Right ventricle myocardium superior (tissue), 1 donor: ENCODE results near the gene CAP1. TPM values are rescaled to one million over a fixed set of nuclear protein-coding genes. Genes with fewer than 3 reads are reported as not detected.
"Not testable (repeated sequence)": the region's sequence is repeated elsewhere in the genome, so short reads cannot be mapped to it uniquely, and the experiment has no call there.

Experiments used
- ATAC-seq: fragments of 200-7000 bp; cut with Tn5 transposase; one replicate; pipeline ENCODE4 v1.9.1; 2020; ENCODE audit warnings: mild to moderate bottlenecking; ENCODE audit not compliant: poor library complexity
- DNase-seq: peaks from one replicate; pipeline ENCODE4 v3.0.0-alpha.2; 2020
- intact Hi-C: fragments of 100-400 bp; cut with DNase I; formaldehyde crosslinking; loops from one replicate; pipeline ENCODE4 v1.11.2; 2022
- long read RNA-seq: library from polyadenylated mRNA; unstranded; transcript quantifications from one replicate; pipeline ENCODE4 v2.0.0, GENCODE V29; 2021
- total RNA-seq: library from RNA; stranded (reverse); fragmentation: NEBNext Ultra II Directional; extraction: Animal tissue kit (Norgen Biotek cat#: 25700); gene quantifications from one replicate; pipeline ENCODE4 v1.2.1, GENCODE V29; 2021
- donor health status: DM: no; HTN: yes; CAD: no; lungs with severe emphysema.

The CAP1 gene, protein sequence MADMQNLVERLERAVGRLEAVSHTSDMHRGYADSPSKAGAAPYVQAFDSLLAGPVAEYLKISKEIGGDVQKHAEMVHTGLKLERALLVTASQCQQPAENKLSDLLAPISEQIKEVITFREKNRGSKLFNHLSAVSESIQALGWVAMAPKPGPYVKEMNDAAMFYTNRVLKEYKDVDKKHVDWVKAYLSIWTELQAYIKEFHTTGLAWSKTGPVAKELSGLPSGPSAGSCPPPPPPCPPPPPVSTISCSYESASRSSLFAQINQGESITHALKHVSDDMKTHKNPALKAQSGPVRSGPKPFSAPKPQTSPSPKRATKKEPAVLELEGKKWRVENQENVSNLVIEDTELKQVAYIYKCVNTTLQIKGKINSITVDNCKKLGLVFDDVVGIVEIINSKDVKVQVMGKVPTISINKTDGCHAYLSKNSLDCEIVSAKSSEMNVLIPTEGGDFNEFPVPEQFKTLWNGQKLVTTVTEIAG
- total RNA-seq: 72.6 TPM
- long read RNA-seq, transcript CAP1-203 (13 exons, 3,105 nt): minor isoform, 37 of 157 reads
- long read RNA-seq, transcript CAP1-206 (13 exons, 2,217 nt): major isoform, 63 of 157 reads
- long read RNA-seq, transcript CAP1-202 (13 exons, 1,496 nt): minor isoform, 16 of 157 reads
- long read RNA-seq, transcript CAP1-201 (13 exons, 2,592 nt): minor isoform, 6 of 157 reads
- long read RNA-seq, partial matches to known transcripts: 11 of 157 reads
- long read RNA-seq, other reads (novel, unspliced or antisense): 18 of 157 reads

DNA sequence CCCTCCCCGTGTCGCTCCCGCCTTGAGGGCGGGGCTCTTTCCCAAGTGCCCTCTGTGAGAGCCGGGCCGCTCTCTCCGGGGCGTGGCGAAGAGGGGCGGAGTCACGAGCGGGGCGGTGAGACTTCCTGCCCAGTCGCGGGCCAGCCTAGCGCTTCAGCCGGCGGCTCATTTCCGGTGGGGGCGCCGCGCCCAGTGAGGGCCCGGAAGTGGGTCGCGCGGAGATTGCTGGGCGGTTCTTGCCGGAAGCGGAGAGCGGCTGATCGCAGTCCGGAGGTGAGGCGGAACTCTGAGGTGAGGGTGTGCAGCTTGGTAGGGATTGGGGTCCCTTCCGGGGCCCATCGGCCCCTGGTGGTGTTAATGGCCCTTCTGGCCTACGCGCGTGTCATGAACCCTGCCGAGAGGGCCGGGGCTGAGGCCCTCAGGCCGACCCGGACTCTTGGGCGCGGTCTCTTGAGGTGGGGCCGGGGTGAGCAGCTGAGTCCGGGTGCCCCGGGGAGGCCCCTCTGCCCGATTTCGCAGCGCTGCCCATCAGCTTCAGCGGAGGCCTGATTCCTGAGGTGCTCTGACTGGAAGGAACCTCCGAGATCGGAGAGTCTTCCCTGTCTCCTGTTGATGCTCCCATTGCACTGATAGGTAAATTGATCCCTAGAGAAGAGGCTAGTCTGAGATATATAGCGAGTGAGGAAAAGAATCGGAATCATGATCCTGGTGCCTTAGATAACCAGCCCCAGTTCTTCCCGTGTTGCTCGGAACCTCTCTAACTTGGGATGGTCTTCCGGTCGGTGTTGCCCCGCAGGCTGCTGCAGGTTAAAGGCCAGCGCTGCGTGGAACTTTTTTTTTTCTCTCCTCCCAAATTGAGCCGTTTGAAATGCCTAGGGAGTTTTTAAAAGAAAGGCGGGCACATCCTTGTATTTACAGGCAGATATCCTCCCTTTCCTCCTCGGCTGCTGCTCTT, at the start of gene CAP1:
TSS of gene CAP1 (plus strand) at position 219 of the 955 bp plus-strand sequence. CDS start 18,618 bp downstream, outside the sequence.
- intact Hi-C loops: no loop called here

GRCh38 chr1:39992234-39992633, 48.3 kb upstream of the CAP1 start:
- ATAC-seq (no peak), DNase-seq (no peak)
- intact Hi-C loops: no loop called here

More for the DNA sequence above, at the start of gene CAP1:
- peak; percentile 93 for ATAC-seq
- peak; percentile 100 for DNase-seq

GRCh38 chr1:39992888-39993287, 47.6 kb upstream of the CAP1 start:
- DNase-seq (no peak), ATAC-seq (no peak)
- intact Hi-C loops: no loop called here

DNA sequence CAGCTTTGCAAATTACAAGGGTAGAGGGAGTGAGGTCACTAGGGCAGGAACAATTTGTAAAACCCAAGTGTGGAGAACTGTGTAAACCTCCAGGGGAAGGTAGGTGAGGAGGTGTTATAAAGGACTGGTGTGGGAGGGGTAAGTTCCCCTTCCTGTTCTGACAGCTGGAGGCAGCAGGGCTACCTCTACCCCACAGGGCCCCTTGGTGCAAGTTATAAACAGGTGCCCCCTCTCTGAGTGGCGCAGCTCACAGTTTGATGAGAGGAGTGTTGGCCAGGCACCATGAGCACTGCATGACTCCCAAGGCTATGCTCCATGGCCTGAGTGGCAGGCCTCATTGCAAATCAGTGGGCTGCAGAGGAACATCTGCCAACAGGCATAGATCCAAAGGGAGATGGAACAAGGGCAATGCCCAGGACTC, 44.5 kb upstream of the CAP1 start:
- ATAC-seq: no peak
- no peak for DNase-seq
- intact Hi-C loops: no loop called here

DNA sequence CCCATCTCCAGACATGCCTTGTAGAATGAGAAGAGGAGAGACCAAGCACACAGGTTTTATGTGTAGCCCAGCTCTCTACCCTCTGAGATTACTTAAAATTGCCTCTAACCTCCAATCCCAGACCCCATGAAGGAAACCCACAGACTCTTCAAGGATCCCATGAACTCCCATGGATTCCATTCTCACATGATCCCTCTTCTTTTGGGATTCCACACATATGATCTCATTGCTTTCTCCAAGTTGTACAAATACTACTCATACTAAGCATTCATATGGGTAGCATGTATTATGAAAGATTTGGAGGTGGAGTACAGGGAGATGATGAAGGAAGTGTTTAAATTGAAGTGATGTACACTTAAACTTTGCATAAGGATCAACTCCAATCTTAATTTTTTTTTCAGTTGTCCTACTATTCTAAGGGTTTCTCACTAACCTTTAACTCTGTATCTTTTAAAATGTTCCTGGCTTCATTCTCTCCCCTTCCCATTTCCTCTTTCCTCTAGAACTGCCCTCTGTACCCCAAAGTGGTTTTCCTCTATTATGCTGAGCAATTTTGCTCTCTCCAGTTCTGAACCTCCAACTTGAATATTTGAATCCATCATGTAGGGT, 44.0 kb upstream of the CAP1 start:
- no peak for DNase-seq
- intact Hi-C loops: no loop called here

GRCh38 chr1:40001456-40001855, 39.1 kb upstream of the CAP1 start:
- no peak for DNase-seq
- ATAC-seq: no peak
- intact Hi-C loops: no loop called here

More for the DNA sequence above, 44.0 kb upstream of the CAP1 start:
- ATAC-seq: no peak

DNA sequence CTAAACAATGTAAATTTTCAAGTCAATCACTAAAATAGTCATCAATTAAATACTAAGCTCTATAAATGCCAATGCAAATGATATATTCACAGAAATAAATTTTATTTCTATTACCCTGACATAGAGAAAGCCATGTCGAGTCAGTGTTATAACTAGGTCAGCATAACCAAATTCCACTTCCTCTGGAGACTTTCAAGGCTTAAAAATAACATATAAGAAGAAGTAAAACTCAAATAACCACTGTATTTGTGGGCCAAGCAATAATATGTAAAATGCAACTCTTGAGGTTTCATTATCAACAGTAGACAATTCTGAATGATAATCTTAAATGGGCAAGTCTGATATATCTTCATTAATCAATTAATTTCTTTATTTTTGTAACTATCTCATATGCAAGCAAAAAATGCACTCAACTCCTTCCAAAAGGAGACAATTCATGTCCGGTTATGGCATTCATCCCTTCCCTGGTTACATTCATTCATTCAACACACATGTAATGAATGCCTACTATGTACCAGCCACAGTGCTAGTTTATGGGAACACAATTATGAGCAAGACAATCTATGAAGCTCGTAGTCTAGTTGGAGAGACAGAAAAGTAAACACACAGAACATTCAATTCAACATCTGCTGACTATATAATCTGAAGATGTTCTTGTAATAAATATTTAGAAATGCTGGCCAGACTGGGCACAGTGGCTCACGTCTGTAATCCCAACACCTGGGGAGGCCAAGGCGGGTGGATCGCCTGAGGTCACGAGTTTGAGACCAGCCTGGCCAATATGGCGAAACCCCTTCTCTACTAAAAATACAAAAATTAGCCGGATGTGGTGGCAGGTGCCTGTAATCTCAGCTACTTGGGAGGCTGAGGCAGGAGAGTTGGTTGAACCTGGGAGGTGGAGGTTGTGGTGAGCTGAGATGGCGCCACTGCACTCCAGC, 37.1 kb upstream of the CAP1 start:
- ATAC-seq: no peak
- intact Hi-C loops: no loop called here
- DNase-seq: no peak

DNA sequence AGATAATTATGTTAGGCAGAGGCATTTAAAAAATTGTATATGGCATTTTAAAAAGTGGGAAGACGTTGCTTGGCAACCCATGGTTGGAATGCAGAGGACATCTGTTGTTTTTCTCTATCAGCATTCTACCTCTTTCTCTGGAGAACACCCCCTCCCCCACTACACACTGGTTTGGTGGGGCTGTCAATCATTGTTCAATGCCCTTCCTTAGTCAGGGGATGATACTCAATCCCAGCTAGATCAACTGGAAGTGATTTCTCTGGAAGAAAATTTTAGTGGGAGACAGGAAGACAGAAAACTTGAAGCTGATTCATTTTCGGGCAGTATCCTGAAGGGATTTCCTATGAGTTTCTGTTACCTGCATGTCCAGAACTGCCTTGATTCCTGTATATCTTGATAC, 35.7 kb upstream of the CAP1 start:
- DNase-seq (no peak), ATAC-seq (no peak)
- intact Hi-C loops: no loop called here

- ATAC-seq, DNase-seq, intact Hi-C loops: not testable (repeated sequence)
Measured at GRCh38 chr1:40007481-40008034, 33.0 kb upstream of the CAP1 start.

- no peak for DNase-seq
- intact Hi-C loops: no loop called here
- no peak for ATAC-seq
Measured at GRCh38 chr1:40011198-40011597, 29.3 kb upstream of the CAP1 start.

- ATAC-seq (no peak), DNase-seq (no peak)
- intact Hi-C loops: no loop called here
Measured at GRCh38 chr1:40014253-40014706, 26.2 kb upstream of the CAP1 start.

GRCh38 chr1:40014812-40015594, 25.5 kb upstream of the CAP1 start:
- DNase-seq: no peak
- intact Hi-C loops: no loop called here
- ATAC-seq: no peak

GRCh38 chr1:40017951-40018575, 22.5 kb upstream of the CAP1 start:
- intact Hi-C loops: no loop called here
- no peak for ATAC-seq
- no peak for DNase-seq

- intact Hi-C loops: no loop called here
- DNase-seq (no peak), ATAC-seq (no peak)
Measured at GRCh38 chr1:40020447-40021085, 20.0 kb upstream of the CAP1 start.

DNA sequence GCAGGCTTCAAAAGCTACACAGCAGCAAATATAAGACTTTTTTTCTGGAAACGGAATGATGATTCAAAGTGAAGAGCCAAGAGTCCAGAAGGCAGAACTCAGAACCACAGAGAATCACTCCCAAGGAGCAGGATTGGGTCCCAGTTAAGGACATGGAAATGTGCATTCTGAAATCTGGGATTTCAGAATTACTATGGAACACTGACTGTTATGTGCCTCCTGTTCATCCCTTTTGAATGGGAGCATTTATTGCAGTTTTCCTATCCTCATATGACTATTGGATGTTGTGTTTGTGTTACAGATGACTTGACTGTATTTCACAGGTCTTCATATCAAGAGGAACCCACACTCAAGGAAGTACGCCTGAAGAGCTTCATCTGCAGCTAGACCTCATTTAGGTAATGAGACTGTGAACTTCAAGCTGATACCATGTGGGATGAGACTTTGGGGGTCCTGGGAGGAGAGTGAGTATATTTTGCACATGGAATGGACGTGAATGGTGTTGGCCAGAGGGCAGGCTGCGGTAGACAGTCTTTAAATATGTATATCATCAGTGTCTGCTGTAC, 17.1 kb upstream of the CAP1 start:
- ATAC-seq (no peak), DNase-seq (no peak)
- intact Hi-C loops: no loop called here
